BLaER1 treated with 17β-estradiol and CSF1 and Interleukin-3, amounts not matched to agents 10 nM and 100 nM (cell line): ENCODE data around the gene SDK1.
A peak's percentile ranks its signal among the peaks of the same experiment; 100 is the strongest.

Experiments used
- H3K27ac ChIP-seq, 11 experiments: shearing (Covaris generic); formaldehyde crosslinking; 2 replicates each; pipeline ENCODE4 v1.8.1; 2022
- H3K27me3 ChIP-seq, 11 experiments: shearing (Covaris generic); formaldehyde crosslinking; 2 replicates each; pipeline ENCODE4 v1.8.1; 2022
- H3K36me3 ChIP-seq, 11 experiments: shearing (Covaris generic); formaldehyde crosslinking; 2 replicates each; pipeline ENCODE4 v1.8.1; 2022
- H3K4me1 ChIP-seq, 10 experiments: shearing (Covaris generic); formaldehyde crosslinking; 2 replicates each; pipeline ENCODE4 v1.8.1; 2022
- H3K4me2 ChIP-seq, 11 experiments: shearing (Covaris generic); formaldehyde crosslinking; 2 replicates each; pipeline ENCODE4 v1.8.1; 2022
- H3K4me3 ChIP-seq, 10 experiments: shearing (Covaris generic); formaldehyde crosslinking; 2 replicates each; pipeline ENCODE4 v1.8.1; 2022
- H3K9ac ChIP-seq, 11 experiments: shearing (Covaris generic); formaldehyde crosslinking; 2 replicates each; pipeline ENCODE4 v1.8.1; 2022
- H3K9me3 ChIP-seq, 11 experiments: shearing (Covaris generic); formaldehyde crosslinking; replicated peaks in 1 of 11; 2 replicates each; pipeline ENCODE4 v1.8.1; 2022
- H4K20me1 ChIP-seq, 11 experiments: shearing (Covaris generic); formaldehyde crosslinking; 2 replicates each; pipeline ENCODE4 v1.8.1; 2022
- Cebpa-rat ChIP-seq, 11 experiments: shearing (Covaris generic); IDR thresholded peaks; 2 replicates each; pipeline ENCODE4 v1.8.1; 2022

SDK1 gene

GRCh38 chr7:3345699-3346481, 44.8 kb downstream of the SDK1 start:
- H3K4me1 ChIP-seq, result peaks cover 0 to 7% (median 4%) of the 10 kb centered on the region in 10 experiments; a peak in 8 of 20 replicates
- no peak overlapping the region for H3K4me2 ChIP-seq
- H3K4me3 ChIP-seq, result no peak overlapping the region
- H3K36me3 ChIP-seq, result no peaks in the 10 kb centered on the region
- no peak overlapping the region for H3K9ac ChIP-seq
- no peak for TF ChIP-seq Cebpa-rat (IDR thresholded peaks at IDR 0.05)
- H3K9me3 ChIP-seq, result no peaks in the 10 kb centered on the region
- no peaks in the 10 kb centered on the region for H4K20me1 ChIP-seq
- H3K27ac ChIP-seq, result no peak overlapping the region
- H3K27me3 ChIP-seq, result no peaks in the 10 kb centered on the region

DNA sequence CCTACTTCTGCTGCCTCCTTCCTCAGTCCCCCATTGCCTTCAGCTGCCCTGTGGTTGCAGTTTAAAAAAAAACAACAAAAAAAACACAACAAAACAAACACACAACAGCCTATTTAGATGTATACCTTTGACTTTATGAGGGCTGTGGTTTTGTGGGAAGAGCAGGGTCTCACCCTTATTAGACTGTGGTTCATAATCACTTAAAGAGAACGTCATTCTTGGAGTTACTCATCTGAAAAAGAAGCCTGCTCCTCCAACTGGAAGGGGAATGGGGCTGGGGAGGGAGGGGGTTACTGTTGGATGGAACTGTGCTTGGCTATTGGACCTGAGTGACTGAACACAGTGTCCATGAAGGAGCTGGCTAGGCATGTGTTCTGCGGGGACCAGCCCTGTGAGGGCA, 48.1 kb downstream of the SDK1 start:
- H3K4me1 ChIP-seq, result peaks cover 0 to 7% (median 4%) of the 10 kb centered on the region in 10 experiments; a peak in 8 of 20 replicates
- H3K27me3 ChIP-seq, result no peaks in the 10 kb centered on the region
- no peaks in the 10 kb centered on the region for H4K20me1 ChIP-seq
- H3K4me3 ChIP-seq, result no peak overlapping the region
- TF ChIP-seq Cebpa-rat (IDR thresholded peaks at IDR 0.05), result no peak
- H3K27ac ChIP-seq, result no peak overlapping the region
- H3K4me2 ChIP-seq, result peak overlapping the region in 5 of 11 experiments; percentile 17 to 33 (median 25); a peak in 5 of 22 replicates
- H3K9ac ChIP-seq, result no peak overlapping the region
- H3K36me3 ChIP-seq, result no peaks in the 10 kb centered on the region
- H3K9me3 ChIP-seq, result no peaks in the 10 kb centered on the region

DNA sequence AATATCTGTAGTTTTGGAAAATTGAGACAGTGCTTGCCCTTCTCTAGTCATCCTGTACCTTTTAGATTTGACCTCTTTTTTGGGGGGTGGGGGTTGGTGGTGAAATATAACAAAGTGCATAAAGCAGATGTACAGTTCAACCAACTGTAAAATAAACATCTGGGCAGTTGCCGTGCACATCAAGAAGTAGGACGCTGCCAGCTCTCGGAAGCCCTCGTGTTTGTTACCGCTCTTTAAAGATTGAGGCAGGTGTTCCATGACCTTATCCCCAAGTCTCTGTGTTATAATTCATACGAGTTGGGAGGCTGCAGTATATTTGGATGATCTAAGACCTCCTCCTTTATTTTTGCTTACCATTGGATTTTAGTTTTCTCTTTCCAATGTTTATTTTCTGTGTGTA, 55.1 kb downstream of the SDK1 start:
- Histone ChIP-seq H3K4me1 (no peaks in the 10 kb centered on the region), H3K36me3 (no peaks in the 10 kb centered on the region), H3K4me3 (no peak overlapping the region), H3K4me2 (no peak overlapping the region), H3K9me3 (no peaks in the 10 kb centered on the region), H3K27me3 (no peaks in the 10 kb centered on the region), H3K27ac (no peak overlapping the region), H4K20me1 (no peaks in the 10 kb centered on the region), H3K9ac (no peak overlapping the region)
- TF ChIP-seq Cebpa-rat (IDR thresholded peaks at IDR 0.05), result no peak

- H3K4me2 ChIP-seq, result no peak overlapping the region
- H3K27ac ChIP-seq, result no peak overlapping the region
- H4K20me1 ChIP-seq, result no peaks in the 10 kb centered on the region
- no peak overlapping the region for H3K4me3 ChIP-seq
- TF ChIP-seq Cebpa-rat (IDR thresholded peaks at IDR 0.05), result no peak
- H3K36me3 ChIP-seq, result no peaks in the 10 kb centered on the region
- H3K9me3 ChIP-seq, result no peaks in the 10 kb centered on the region
- no peaks in the 10 kb centered on the region for H3K27me3 ChIP-seq
- no peak overlapping the region for H3K9ac ChIP-seq
- H3K4me1 ChIP-seq, result no peaks in the 10 kb centered on the region
These were observed 57.9 kb downstream of the SDK1 start for GRCh38 chr7:3358991-3359390.

DNA sequence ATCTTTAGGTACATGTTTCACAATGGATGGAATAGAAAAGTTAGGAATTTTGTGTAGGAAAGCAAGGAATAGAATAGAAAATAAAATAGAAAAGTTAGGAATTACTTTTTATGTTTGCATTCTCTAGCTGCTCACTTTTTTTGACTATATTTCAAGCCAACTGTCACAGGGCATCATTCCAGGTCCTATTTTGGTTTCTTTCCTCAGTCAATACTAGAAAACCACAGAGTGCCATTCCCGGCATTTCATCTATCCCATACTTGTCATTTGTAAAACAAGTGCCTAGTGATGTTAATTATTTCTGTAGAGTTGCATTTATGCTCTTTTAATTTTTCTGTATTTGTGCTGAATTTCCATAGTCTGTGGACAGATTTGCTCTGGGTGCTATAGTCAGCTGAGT, 66.2 kb downstream of the SDK1 start:
- H3K36me3 ChIP-seq, result no peaks in the 10 kb centered on the region
- H4K20me1 ChIP-seq, result no peaks in the 10 kb centered on the region
- no peak overlapping the region for H3K27ac ChIP-seq
- TF ChIP-seq Cebpa-rat (IDR thresholded peaks at IDR 0.05), result no peak
- peaks cover 0 to 7% (median 0%) of the 10 kb centered on the region in 11 experiments; a peak in 2 of 22 replicates for H3K9me3 ChIP-seq
- H3K9ac ChIP-seq, result no peak overlapping the region
- no peaks in the 10 kb centered on the region for H3K27me3 ChIP-seq
- H3K4me3 ChIP-seq, result no peak overlapping the region
- H3K4me1 ChIP-seq, result peaks cover 11 to 21% (median 13%) of the 10 kb centered on the region in 10 experiments
- no peak overlapping the region for H3K4me2 ChIP-seq

DNA sequence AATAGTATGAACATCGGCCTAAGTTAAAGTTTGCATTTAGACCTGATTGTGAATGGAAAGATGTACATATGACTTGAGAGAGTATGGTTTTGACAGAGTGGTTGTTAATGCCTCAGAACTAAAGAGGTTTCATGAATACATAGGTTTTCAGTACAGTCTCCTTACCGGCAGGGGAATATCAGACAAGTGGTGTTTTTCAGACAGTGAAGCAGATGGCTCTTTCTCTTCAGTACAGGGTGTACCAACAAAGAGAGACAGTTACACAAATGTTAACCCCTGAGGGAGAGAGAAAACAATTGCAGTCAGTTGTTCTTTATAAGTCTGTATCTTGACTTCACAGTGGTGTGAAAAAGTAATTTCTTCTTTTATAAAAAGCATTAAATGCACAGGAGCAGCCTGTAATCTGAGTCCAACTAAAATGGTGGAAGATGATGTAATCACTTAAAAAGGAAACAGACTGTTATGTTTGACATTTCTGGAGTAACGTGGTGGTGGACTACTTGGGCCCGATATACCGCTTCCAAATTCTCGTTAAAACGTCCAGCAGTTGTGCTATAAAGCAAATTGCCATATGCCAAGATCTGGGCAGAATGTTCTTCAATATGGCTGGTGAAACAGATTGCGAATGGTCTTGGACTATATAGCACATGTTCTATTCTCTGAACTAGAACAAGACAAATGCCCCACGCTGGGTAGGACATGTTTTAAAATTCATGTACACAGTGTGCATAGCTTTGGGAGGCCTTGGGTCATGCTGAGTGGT, 69.2 kb downstream of the SDK1 start:
- Histone ChIP-seq H3K27me3 (no peaks in the 10 kb centered on the region), H3K9ac (no peak overlapping the region), H3K27ac (no peak overlapping the region), H3K36me3 (no peaks in the 10 kb centered on the region), H4K20me1 (no peaks in the 10 kb centered on the region), H3K4me1 (peaks cover 12 to 24% (median 17%) of the 10 kb centered on the region in 10 experiments), H3K9me3 (no peaks in the 10 kb centered on the region; a peak in 1 of 22 replicates), H3K4me2 (peak overlapping the region in 3 of 11 experiments; percentile 46 to 70 (median 64); a peak in 1 of 22 replicates), H3K4me3 (no peak overlapping the region)
- TF ChIP-seq Cebpa-rat (IDR thresholded peaks at IDR 0.05), result no peak

DNA sequence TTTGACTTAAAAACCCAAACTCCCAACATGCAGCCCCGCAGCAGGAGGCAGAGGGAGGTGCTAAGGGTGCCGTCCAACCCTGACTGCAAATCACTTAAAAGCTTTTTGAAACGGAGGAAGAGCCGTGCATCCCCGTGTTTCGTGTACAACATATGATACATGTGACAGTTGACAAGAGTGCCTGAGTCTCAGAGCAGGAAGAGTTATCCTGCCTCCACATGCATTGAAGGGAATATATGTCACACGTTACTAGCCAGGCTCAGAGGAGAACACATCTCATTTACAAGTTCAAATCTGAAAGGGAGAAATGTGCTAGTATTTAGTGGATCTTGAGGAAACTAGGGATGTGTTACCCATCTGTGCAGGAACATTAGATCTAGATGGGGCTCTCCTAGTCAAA, 69.9 kb downstream of the SDK1 start:
- Histone ChIP-seq H3K9ac (no peak overlapping the region), H3K4me3 (no peak overlapping the region), H3K9me3 (no peaks in the 10 kb centered on the region), H3K4me1 (peaks cover 12 to 24% (median 17%) of the 10 kb centered on the region in 10 experiments), H3K27me3 (no peaks in the 10 kb centered on the region), H3K27ac (no peak overlapping the region), H3K4me2 (peak overlapping the region in 10 of 11 experiments; percentile 40 to 70 (median 54); a peak in 15 of 22 replicates), H3K36me3 (no peaks in the 10 kb centered on the region), H4K20me1 (no peaks in the 10 kb centered on the region)
- TF ChIP-seq Cebpa-rat (IDR thresholded peaks at IDR 0.05), result no peak

GRCh38 chr7:3371601-3372000, 70.5 kb downstream of the SDK1 start:
- Histone ChIP-seq H3K36me3 (no peaks in the 10 kb centered on the region), H3K4me3 (no peak overlapping the region), H3K4me1 (peaks cover 12 to 24% (median 17%) of the 10 kb centered on the region in 10 experiments), H3K9ac (no peak overlapping the region), H3K27me3 (no peaks in the 10 kb centered on the region), H3K9me3 (no peaks in the 10 kb centered on the region), H3K27ac (no peak overlapping the region), H4K20me1 (no peaks in the 10 kb centered on the region), H3K4me2 (peak overlapping the region; percentile 40 to 70 (median 54); a peak in 21 of 22 replicates)
- TF ChIP-seq Cebpa-rat (IDR thresholded peaks at IDR 0.05), result no peak

DNA sequence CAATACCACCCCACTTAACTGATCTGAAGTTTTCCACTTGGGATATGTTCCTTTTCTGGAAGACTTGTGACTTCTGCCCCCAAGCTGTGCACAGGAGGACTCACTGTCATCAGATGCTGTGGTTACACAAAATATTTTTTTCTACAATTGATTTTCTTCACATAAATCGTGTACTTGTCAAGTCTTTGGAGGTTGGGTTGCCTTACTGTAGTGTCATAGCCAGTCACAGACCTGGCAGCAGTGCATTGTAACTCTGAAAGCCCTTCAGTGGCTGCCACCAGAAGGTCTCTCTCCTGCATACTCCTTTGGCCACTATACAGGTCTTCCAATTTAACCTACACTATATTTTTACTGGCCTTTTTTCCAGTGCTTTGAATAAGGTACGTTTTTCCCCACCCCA, 73.2 kb downstream of the SDK1 start:
- H3K4me3 ChIP-seq, result no peak overlapping the region
- H3K4me2 ChIP-seq, result no peak overlapping the region
- H4K20me1 ChIP-seq, result no peaks in the 10 kb centered on the region
- no peak overlapping the region for H3K9ac ChIP-seq
- H3K27ac ChIP-seq, result no peak overlapping the region
- H3K27me3 ChIP-seq, result no peaks in the 10 kb centered on the region
- no peak for TF ChIP-seq Cebpa-rat (IDR thresholded peaks at IDR 0.05)
- no peaks in the 10 kb centered on the region for H3K36me3 ChIP-seq
- no peaks in the 10 kb centered on the region for H3K9me3 ChIP-seq
- H3K4me1 ChIP-seq, result peaks cover 12 to 24% (median 17%) of the 10 kb centered on the region in 10 experiments
